Daoy (cell line): ENCODE results near the gene CMTM8. TPM values are rescaled to one million over a fixed set of nuclear protein-coding genes. Genes with fewer than 3 reads are reported as not detected.
"Not testable (repeated sequence)": the region's sequence is repeated elsewhere in the genome, so short reads cannot be mapped to it uniquely, and the experiment has no call there.

ENCODE experiments used
- DNase-seq: peaks from one replicate; pipeline ENCODE4 v3.0.0-alpha.2; 2015; ENCODE audit warnings: low read depth
- total RNA-seq: library from RNA; depleted of rRNA; stranded (reverse); fragments of >200 nt; shearing (Covaris generic); gene quantifications from 2 replicates; pipeline ENCODE4 v1.2.3, GENCODE V29; 2014

CMTM8 gene
- total RNA-seq, 1 experiment from 2014 or later = 1.1 TPM

GRCh38 chr3:32228743-32229142 lies 9.7 kb upstream of the CMTM8 start:
- not testable (repeated sequence) for DNase-seq

DNA sequence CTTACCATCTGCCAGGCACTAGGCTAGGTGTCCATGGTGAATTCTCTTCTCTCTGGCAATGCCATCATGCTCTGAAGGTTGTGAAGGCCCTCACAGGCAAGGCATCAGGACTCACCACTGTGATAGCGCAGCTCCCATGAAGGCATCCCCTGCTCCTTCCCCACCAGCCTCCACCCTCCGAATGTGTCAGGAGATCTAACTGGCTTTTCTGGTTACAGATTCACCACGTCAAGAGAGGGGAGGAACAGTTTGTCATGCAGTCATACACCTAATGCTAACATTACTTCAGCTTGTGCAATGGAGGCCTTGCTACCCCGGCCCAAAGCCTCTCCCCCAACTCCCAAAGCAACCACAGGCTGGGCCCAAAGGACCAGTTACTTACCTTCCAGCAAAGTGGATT lies 8.9 kb upstream of the CMTM8 start:
- no peak for DNase-seq

- DNase-seq = no peak
Measured at GRCh38 chr3:32236377-32236776, 2.1 kb upstream of the CMTM8 start.

DNA sequence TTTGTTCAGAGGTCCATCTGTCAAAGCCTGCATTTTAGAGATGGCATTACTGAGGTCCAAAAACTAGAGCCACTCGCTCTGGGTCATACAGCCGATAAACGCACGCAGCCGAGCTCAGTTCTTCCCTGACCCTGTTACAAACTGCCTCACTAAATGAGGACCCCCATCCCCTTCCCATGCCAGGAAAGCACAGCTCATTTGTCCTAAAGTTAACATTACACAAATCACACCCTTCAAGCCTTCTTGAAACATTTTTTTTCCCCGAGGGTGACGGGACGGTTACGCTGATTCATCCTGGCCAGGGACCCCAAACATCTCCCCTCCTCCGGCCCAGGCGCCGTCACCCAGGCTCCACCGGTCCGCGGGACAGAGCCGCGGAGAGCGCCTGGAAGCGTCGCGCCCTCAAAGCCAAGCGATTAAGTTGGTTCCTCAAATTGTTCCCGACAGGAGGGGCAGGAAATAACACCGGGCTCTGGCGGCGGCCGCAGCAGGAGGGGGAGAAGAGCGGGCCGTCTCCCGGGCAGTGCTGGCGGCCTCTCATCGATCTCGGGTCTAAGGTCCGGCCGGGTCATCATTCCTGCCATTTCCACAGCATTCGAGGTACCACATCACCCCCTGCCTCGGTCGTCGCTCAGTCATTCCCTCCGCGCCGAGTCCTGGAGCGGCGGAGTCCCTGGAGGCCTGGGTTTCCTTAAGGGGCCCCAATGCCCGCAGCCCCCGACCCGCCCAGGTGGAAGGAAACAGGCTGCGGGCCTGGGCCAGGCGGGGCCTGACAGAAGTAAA lies 619 bp upstream of the CMTM8 start:
- DNase-seq = peak; percentile 6

DNA sequence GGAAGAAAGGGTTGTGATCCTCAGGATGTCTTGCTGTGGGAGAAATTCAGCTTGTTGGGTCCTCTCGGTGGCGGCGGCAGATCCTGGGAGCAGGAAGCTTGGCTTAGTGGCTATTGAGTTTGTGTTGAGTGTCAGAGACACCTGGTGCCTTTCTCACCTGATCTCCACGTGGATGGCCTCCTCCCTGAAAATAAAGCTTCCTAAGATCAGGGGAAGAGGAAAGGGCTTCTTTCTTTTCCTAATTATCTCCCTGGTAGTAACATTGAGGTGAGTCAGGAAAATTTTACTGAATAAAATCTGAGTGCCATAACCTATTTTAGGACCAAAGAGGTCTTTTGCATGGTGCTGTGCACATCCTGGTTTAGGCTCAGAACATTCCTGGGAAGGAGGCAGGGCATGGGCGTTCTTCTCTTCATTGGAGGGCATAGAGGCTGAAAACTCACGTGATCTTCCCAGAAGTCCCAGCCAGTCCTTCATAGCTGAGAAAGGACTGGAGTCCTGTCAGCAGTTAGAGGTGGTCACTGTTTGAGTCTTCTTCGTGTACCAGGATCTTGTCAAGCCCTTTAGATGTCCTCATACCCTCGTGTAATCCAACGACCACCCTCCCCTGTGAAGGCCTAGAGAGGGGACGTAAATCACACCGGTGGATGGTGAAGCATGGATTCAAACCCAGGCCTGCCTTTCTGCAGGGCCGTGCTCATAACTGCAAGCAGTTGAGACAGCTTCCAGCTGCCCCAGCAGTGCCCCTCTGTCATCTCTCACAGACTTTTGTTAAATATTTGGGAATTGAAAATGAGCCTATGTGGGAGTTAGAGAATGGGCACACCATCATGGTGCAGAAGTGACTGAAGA lies 1.1 kb downstream of the CMTM8 start:
- peak; percentile 10 for DNase-seq

- DNase-seq = peak; percentile 13
Measured at GRCh38 chr3:32240159-32240545, 1.7 kb downstream of the CMTM8 start.

DNA sequence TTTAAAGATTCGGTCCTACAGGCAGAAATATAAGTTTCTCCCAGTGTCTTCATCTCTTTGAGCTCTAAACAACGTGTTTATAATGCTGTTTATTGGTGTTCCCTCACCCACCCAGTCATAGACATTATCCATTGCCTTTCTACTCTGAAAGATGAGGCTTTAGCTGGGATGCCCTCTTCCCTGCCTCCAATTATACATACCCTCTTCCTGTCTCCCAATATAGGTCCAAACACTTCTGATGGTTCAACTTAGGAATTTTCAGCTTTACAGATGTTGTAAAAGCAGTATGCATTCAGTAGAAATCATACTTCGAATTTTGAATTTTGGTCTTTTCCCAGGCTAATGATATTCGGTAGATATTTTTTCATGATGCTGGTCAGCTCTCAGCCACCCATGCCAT lies 2.6 kb downstream of the CMTM8 start:
- no peak for DNase-seq

GRCh38 chr3:32243519-32243918 lies 5.0 kb downstream of the CMTM8 start:
- DNase-seq = no peak

GRCh38 chr3:32245200-32245599 lies 6.7 kb downstream of the CMTM8 start:
- no peak for DNase-seq

- DNase-seq = no peak
Measured at GRCh38 chr3:32246079-32246675, 7.7 kb downstream of the CMTM8 start.

GRCh38 chr3:32249184-32249782 lies 10.8 kb downstream of the CMTM8 start:
- DNase-seq = peak; percentile 72

- no peak for DNase-seq
Measured at GRCh38 chr3:32254268-32254667, 15.8 kb downstream of the CMTM8 start.

DNA sequence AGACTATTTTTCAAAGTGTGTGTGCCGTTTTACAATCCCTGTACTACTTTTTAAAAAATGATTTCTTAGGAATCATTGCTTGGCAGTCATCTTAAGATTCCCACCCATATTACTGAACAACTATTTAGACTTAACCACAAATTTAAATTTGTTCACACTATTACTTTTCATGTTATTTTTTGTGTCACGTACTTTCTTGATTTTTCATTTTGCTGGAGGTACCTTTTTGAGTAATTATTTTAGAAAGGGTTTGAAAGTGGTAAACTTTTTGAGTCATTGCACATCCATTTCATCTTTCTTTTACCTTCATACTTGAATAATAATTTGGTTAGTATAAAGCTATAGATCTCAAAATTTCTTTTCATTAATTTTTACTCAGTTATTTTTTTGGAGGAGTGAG lies 16.9 kb downstream of the CMTM8 start:
- DNase-seq = no peak

- DNase-seq = no peak
Measured at GRCh38 chr3:32256206-32256605, 17.7 kb downstream of the CMTM8 start.

DNA sequence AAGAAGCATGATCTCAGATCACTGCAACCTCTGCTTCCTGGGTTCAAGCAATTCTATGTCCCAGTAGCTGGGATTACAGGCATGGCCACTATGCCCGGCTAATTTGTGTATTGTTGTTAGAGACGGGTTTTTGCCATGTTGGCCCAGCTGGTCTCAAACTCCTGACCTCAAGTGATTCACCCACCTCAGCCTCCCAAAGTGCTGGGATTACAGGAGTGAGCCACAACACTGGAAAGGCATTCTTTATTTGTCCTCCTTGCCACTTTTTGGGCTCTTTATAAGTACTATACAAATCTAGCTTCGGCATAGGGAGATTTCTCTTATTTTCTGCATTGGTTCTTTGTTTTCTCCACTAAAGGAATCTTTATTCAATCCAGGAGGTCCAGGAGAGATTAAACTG lies 18.6 kb downstream of the CMTM8 start:
- DNase-seq = no peak

- DNase-seq = no peak
Measured at GRCh38 chr3:32257641-32258438, 19.4 kb downstream of the CMTM8 start.

GRCh38 chr3:32258869-32259268 lies 20.4 kb downstream of the CMTM8 start:
- DNase-seq = no peak

- no peak for DNase-seq
Measured at GRCh38 chr3:32261545-32261944, 23.1 kb downstream of the CMTM8 start.

- DNase-seq = no peak
Measured at GRCh38 chr3:32262201-32262600, 23.7 kb downstream of the CMTM8 start.

- no peak for DNase-seq
Measured at GRCh38 chr3:32274306-32274705, 35.8 kb downstream of the CMTM8 start.

DNA sequence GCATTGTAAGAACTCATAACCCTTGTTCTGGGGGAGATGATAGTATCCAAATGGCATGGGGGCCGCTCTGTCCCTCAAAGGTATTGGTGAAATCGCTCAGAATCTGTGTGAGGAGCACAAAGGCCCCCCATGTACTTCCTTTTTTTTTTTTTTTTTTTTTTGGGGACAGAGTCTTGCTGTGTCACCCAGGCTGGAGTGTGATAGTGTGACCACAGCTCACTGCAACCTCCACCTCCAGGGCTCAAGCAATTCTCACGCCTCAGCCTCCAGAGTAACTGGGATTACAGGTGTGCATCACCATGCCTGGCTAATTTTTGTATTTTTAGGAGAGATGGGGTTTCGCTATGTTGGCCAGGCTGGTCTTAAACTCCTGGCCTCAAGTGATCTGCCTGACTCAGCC lies 37.0 kb downstream of the CMTM8 start:
- no peak for DNase-seq
